GM19452 (cell line): Measurements from ENCODE around the gene DOCK3.
"Not testable (repeated sequence)": the region's sequence is repeated elsewhere in the genome, so short reads cannot be mapped to it uniquely, and the experiment has no call there.

Experiments
- ATAC-seq: cut with Tn5 transposase; IDR thresholded peaks from one replicate; pipeline ENCODE4 v1.9.1; 2021; ENCODE audit not compliant: unreplicated experiment

The DOCK3 gene

DNA sequence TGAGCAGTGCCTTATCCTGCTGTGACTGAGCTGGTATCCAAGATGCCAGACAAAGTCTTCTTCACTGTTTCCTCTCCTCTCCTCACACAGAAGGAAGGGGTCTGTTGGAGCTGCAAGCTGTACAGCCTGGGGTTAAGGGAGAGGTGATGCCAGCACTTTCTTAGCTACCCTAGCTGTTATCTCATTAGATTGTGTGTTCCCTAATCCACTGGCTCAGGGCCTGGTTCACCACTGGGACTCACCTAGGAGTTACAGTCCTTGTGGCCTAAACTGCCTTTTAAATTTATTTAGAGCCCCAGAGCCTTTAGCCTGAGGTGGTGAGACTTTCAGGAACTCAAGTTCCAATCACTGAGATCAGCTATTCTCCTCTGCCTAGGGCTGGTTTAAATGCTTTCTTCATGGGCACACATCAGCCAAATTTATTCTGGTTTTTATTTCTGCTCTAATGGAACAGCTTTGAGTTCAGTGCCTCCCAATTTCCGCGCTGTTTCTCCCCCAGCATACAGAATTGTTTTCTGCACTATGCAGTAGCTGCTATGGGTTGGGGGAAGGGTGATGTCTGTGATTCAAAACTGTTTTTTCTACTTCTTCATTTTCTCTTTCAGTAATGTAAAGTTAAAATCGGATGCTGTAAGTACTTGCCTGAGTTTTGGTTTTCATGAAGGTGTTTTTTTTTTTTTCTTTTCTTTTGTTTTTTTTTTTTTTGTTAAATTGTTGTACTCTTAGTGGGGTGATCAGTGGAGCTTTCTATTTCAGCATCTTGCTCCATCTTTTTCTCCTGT, 198.8 kb downstream of the DOCK3 start:
- ATAC-seq: no peak

DNA sequence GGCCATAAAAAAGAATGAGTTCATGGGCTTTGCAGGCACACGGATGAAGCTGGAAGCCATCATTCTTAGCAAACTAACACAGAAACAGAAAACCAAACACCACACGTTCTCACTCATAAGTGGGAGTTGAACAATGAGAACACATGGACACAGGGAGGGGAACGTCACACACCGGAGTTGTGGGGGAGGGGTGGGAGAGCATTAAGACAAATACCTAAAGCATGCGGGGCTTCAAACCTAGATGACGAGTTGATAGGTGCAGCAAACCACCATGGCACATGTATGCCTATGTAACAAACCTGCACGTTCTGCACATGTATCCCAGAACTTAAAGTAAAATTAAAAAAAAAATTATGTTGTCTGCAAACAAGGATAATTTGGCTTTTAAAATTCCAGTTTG, 200.1 kb downstream of the DOCK3 start:
- not testable (repeated sequence) for ATAC-seq

DNA sequence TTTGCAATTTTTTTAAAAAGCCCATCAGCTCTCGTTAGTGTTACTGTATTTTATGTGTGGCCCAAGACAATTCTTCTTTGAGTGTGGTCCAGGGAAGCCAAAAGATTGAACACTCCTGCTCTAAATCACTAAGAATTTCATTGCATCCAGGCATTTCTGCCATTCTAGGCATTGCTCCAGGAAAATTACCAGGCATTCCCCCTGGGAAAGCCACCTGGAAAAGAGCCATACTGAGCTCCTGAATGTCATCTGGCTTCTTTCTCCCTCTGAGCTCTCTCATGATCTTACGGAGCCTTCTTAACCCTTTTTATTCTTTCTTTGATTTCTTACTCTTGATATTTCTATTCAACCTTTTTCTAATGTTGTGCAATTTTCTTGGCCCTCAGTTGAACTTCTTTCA, 202.2 kb downstream of the DOCK3 start:
- no peak for ATAC-seq

DNA sequence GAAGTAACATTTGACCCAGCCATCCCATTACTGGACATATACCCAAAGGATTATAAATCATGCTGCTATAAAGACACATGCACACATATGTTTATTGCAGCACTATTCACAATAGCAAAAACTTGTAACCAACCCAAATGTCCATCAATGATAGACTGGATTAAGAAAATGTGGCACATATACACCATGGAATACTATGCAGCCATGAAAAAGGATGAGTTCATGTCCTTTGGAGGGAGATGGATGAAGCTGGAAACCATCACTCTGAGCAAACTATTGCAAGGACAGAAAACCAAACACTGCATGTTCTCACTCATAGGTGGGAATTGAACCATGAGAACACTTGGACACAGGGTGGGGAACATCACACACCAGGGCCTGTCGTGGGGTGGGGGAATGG, 208.0 kb downstream of the DOCK3 start:
- ATAC-seq: not testable (repeated sequence)

DNA sequence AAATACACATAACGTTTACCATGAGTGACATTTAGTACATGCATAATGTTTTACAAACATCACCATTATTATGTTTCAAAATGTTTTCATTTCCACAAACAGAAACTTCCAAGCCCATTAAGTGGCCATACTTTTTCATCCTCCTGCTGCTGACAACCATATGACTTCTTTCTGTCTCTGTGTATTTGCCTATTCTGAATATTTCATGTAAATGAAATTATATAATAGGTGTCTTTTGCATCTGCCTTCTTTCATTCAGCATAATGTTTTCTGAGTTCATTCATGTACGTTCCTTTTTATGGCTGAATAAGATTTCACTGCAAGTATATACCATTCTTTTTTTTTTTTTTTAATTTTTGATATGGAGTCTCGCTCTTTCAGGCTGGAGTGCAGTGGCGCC, 209.0 kb downstream of the DOCK3 start:
- no peak for ATAC-seq

DNA sequence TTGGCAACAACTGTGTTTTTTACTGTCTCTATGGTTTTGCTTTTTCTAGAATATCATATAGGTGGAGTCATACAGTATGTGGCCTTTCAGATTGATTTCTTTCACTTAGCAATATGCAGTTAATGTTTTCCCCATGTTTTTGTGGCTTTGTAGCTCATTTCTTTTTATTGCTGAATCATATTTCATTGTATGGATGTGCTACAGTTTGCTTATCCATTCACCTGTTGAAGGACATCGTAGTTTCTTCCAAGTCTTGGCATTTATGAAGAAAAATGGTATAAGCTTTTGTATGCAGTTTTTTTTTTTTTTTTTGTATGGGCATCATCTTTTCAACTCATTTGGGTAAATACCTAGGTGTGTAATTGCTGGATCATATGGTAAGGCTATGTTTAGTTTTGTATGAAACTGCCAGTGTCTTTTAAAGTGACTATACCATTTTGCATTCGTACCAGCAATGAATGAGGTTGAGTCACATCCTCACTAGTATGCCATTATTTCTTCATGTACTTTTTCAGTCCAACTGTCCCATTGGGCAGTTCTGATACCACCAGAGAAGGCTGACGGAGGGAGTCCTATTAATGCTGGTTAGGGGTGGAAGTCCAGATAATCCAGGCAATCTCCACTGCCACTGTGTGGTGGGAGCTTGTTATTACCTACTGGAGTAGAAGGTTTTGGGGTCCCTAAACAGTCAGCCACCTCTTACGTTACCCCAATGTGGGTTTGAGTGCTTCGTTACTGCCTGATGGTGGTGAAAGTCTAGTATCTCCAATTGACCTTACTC, 210.5 kb downstream of the DOCK3 start:
- ATAC-seq: no peak

DNA sequence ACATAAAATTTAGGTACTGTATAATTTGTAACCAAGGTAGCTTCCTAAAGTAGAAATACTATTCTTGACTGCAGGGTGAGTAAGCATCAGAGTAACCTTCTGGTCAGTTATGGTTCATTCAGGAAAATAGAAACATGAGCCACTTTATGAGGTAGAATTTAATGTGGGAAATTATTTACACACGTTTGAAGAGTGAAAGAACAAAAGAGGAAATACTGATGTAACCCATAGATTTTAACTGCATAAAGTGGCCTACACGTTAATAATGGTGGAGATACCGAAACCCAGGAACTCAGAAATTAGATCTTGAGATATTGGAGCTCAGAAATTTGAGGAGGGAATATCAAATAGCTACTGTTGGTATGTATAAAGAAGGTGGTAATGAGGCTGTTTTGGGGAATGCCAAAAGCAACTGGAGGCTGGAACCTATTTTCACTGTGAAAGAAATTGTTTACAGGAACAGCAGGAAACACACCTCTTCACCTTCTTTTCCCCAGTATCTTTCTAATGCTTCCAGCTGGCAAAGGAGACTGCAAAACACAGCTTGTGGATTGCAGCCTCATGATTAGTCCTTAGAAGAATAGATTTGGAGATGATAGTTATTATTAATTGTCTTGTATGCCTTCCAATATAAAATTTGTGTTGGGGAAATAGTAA, 216.1 kb downstream of the DOCK3 start:
- ATAC-seq: no peak

DNA sequence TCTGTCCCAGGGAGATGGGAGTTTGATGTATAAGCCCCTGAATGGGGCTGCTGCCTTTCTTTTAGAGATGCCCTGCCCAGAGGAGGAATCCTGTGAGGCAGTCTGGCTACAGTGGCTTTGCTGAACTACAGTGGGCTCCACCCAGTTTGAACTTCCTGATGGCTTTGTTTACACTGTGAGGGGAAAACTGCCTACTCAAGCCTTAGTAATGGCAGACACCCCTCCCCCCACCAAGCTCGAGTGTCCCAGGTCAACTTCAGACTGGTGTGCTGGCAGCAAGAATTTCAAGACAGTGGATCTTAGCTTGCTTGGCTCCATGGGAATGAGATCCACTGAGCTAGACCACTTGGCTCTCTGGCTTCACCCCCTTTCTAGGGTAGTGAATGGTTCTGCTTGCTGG, 226.4 kb downstream of the DOCK3 start:
- not testable (repeated sequence) for ATAC-seq

DNA sequence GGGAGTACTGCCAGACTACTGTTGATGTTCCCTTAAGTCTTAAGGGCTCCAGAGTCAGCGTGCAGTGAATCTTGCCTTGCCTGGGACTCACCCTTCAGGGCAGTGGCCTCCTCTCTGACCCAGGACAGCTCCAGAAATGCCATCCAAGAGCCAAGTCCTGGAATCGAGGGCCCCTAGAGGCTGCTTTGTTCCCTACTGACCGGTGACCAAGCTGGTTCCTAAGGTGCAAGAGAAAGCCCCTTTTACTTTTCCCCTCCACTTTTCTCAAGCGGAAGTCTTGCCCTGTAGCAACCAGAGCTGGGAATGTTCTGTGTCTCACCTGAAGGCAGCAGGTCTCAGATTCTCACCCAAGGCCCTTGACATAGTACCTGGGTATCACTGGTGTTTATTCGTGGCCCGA, 238.0 kb downstream of the DOCK3 start:
- ATAC-seq: no peak

DNA sequence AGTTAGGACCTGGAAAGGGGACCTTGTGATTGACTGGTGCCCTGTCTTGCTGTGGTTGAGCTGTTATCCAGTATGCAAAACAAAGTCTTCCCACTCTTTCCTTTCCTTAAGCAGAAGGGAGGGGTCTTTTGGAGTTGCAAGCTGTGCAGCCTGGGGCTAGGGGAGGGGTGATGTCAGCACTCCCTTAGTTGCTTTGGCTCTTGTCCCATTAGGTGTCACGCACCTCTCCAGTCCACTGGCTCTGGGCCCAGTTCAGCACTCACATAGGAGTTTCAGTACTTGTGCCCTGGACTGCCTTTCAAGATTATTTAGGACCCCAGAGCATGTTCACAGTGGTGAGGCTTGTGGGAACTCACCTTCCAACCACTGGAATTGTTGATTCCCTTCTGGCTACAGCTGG, 238.5 kb downstream of the DOCK3 start:
- no peak for ATAC-seq

DNA sequence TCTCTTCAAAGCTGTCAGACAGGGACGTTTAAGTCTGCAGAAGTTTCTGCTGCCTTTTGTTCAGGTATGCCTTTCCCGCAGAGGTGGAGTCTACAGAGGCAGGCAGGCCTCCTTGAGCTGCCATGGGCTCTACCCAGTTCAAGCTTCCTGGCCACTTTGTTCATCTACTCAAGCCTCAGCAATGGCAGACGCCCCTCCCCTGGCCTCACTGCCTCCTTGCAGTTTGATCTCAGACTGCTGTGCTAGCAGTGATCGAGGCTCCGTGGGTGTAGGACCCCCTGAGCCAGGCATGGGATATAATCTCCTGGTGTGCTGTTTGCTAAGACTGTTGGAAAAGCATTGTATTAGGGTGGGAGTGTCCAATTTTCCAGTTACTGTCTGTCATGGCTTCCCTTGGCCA, 247.3 kb downstream of the DOCK3 start:
- not testable (repeated sequence) for ATAC-seq

DNA sequence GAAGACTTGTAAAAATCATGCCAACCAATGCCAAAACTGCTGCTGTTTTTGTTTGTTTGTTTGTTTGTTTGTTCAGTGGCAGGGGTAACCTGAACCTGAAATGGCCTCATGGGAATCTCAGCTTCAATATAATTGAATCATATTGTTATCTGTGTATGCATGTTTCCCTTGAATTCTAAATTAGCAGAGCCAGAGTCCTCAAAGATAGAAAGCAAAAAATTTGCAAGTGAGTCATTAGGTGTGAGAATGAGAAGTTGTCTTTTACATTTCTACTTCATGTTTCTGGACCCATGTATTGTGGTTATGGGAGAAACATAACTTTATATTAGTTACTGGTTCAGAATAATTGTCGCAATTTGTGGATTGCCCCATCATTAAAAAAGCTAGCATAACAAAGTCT, 249.2 kb downstream of the DOCK3 start:
- no peak for ATAC-seq

DNA sequence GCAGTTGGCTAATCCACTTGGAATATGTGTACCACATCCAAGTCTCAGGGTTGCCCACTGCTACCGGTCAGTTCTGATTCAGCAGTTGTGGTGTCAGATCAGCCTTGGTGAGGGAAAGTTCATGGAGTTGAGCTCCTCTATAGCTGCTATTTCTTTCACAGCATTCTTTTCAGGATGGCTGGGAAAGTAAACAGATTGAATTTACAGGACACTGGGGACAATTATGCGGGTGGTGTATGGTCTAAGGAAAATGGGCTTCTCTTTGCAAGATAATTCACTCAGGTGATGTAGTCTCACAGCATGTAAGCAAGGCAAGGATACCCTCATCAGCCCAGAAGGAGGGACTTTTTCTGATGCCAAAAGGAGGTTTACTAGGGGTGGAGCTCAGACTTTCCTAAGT, 249.9 kb downstream of the DOCK3 start:
- ATAC-seq: no peak

DNA sequence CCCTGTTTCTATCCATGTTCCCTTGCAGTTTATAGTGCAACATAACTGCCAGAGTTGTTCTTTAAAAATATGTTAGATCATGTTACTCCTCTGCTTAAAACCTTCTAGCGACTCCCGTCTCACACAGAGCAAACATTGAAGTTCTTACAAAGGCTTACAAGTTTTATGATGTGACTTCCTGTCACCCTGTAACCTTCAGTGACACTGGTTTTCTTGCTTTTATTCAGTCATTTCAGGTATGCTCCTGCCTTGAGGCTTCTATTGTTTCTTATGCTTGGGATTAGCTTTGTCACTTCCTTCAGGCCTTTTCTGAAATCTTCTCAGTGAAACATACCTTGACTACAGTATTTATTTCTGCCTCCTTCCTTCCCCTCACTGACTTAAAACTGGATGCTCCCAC, 252.1 kb downstream of the DOCK3 start:
- ATAC-seq: no peak

DNA sequence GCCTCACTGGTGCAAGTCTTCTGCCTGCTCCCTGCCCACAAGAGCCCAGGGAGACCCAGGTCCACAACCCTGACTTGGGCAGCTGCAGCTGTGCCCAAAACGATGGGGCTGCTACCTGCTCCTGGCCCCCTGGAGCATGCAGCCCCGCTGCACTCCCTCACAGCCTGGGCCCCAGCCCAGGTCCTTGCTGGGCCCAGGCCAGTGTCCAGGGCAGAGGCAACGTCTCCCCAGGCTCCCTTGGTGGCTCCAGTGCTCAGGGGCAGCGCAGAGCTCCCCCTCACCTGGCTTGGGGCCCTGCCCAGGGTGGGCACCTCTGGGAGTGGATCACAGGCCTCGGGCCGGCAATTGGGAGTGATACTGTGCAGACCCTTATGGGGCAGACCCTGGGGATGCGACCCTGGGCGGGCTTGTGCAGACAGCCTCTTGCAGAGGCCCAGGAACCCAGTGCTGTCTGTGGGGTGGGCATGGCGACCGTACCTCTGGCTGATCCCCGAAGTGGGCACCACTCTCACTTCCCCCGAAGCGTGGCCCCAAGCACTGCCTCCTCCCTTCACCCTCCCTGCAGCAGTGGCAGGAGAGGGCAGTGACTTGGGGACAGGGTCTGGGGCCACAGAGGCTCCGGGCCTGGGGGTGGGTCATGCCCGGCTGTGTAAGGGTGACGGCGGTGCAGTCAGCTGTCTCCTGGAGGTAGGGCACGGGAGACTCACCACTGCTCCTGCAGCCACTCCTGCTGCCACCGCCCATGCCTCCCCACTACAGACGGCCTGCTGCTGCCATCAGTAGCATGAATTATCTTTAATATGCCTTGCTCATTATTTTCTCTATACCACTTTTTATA, 255.9 kb downstream of the DOCK3 start:
- ATAC-seq: no peak

DNA sequence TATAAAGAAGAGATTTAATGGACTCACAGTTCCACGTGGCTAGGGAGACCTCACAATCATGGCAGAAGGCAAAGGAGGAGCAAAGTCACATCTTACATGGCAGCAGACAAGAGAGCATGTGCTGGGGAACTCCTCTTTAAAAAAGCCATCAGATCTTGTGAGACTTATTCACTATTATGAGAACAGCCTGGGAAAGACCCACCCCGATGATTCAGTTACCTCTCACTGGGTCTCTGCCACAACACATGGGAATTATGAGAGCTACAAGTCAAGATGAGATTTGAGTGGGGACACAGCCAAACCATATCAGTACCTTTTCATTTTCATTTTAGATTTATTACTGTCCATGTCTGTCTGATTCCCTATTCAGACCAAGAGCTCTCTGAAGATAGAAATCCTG, 258.2 kb downstream of the DOCK3 start:
- ATAC-seq: not testable (repeated sequence)

DNA sequence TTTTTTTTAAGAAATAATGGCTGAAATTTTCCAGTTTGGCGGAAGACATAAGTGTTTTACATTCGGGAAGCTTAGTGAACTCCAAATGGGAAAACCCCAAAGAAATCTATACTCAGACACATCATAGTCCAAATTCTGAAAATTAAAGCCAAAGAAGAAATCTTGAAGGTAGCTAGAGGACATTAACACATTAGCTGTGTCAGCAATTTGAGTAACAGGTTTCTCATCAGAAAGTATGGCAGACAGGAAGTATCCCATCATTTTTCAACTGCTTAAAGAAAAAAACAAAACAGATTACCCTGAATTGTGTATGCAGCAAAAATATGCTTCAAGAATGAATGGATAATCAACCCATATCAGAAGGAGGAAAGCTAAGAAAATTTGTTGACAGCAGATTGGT, 261.7 kb downstream of the DOCK3 start:
- no peak for ATAC-seq

DNA sequence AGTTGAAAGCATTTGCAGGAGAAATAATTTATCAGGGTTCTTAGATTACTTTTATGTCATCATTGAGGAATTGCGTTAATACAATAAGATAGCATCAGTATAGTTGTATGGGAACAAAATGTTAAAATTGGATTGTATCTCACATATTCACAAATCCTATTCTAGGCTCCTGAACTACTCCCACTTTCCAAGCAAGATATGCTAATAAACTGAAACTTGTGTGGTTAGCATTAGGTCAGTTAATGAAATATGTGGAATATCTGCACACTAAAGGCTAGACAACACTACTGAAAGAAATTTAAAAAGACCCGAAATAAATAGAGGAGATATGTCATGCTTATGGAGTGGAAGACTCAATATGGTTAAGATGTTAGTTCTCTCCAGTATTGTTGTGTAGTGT, 272.7 kb downstream of the DOCK3 start:
- ATAC-seq: no peak

DNA sequence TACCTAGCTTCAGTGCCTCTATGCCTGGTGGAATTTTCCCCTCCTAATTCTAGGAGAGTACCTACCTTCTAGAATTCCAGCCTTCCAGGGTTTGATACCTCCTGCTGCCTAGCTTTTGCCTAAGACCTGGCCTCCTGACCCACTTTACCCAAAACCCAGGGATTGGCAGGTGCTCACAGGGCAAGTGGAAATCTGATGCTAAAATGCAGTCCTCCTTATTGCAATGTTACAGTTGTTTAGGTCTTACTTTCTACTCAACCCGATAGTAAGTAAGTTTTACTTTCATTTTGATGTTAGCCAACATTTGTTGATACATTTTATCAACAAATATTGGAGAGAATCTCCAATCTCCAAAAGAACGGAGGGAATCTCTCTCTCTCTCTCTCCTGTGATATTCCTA, 275.9 kb downstream of the DOCK3 start:
- ATAC-seq: no peak

DNA sequence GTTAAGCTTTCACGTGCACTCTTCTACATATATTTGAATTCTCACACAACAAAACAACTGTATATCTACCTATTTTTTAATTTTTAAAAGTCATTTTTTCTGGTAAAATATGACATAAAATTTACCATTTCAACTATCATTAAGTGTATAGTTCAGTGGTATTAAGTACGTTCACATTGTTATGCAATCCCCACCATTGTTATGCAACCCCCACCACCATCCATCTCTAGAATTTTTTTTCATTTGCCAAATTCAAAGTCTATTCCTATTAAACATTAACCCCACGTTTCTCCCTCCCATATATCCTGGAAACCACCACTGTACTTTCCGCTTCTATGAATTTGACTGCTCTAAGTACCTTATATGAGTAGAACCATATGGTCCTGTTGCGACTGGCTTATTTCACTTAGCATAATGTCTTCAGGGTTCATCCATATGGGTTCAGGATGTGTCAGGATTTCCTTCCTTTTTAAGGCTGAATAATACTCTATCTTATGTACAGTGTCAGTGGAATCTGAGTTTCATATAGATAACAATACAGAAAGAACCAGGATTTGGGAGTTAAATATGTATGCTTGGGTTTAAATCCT, 279.2 kb downstream of the DOCK3 start:
- ATAC-seq: no peak

DNA sequence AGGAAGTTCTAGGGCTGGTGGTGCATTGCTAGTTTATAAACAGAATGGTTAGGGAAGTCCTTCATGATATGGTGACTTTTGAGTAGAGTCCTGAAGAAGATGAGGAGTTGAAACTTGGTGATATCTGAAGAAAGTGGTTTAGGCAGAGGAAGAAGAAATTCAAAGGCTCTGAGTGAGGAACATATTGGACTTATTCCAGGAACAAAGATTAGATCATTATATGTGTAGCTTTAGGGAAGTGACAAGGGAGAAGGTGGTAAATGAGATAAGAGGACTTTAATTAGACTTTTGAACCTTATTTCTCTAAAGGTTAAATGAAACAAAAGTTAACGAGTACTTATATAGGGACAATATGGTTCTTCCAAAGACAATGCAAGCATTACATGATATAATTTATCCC, 286.7 kb downstream of the DOCK3 start:
- no peak for ATAC-seq
